Measurements from ENCODE around the gene GALT. TPM values are rescaled to one million over a fixed set of nuclear protein-coding genes. Genes with fewer than 3 reads are reported as not detected.

Gene GALT
- total and polyA plus RNA-seq, 5 experiments from 2014 or later: 38.2 to 181 (median 46.7) TPM

DNA sequence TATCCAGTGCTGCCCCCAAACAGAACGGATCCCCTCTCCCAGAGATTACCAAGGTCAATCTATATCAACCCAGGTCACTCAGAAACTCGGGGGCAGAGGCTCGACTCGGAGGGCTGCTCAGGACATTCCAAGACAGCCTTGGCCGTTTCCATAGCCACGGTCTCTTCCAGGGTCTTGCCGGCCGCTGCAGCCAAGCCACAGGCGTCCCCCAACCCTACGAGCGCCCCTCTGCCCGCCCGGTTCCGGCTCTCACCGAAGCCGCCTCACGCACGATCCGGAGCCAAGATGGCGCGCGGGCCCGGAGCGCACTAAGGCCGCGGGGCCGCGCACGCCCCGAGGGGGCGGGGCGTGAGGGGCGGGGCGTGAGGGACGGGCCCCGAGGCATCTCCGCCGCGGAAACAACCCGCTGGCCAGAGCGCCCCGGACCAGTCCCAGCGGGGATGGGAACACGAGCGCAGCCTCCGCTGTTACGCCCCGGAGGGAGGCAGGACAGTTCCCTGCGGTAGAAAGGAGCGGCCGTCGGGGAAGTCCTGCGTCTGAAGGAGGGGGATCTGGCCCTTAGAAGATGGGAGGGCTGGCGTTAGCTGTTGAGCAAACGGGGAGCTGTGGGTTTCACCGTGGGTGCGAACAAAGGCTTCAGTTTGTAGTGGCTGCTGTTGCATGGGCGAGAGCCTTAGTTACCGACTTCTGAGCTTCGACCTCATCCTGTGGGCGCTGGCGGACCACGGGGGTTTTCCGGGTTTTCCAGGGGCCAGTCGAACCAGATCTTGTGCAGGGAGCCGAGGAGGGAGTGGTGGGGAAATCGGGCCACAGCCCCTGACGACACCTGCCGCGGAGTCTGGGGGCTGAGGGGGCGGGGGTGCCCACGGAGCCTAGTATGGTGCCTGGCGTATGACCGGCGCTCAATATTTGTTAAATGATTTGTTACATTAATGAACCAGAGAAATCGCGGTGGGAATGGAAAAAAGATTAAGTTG, 34.4 kb upstream of the GALT start, which contains the start of gene RPP25L:
Gene RPP25L (minus strand): TSS at position 287 of the 977 bp plus-strand sequence. CDS start 801 bp downstream, outside the sequence.
- POLR2A ChIA-PET: interaction anchor here (0.6 to 3.1 kb wide), 10 partner anchors 8 to 53 kb away, joined by 3 to 30 read pairs (median 7); partner anchors contain the start of genes ARID3C, CCL27, DCTN3 and GALT
- ATAC-seq: peak; percentile 86 to 87
- H3K4me3 Mint-ChIP-seq: peak within 1 kb of the TSS; percentile 88 to 95 (median 92)

DNA sequence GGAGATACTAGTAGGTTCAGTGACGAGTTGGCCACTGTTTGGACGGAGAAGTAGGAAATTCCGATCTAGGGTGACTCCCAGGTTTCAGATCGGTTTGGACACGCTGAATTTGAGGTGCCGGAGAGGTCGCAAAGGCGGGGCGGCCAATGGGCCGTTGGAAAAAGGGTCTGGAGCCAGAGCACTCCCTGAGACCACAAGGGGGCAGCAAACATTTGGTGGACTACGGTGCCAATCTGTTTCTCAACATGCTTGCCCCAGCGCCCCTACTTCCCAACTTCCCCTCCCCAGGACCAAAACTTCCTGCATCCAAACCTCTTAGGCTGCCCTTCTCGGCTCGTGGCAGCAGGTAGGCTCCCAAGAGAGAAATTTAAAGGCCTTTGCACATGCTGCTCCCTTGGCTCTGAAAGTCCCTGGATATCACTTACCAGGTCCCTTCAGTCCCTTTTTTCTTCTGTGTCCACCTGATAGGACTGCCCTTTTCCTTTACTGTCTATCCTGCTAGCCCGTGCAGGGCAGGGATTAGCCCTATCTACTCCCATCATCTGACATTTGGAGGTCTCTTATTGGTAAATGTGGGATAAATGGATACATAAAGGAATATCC, 33.6 kb upstream of the GALT start:
- Mint-ChIP-seq H3K27ac (peak overlapping the region; percentile 77 to 99 (median 92)), H3K4me1 (peaks cover 11 to 31% (median 22%) of the 10 kb centered on the region in 4 donors)

More for the DNA sequence above, 34.4 kb upstream of the GALT start, which contains the start of gene RPP25L:
- H3K9me3 Mint-ChIP-seq: no peaks in the 10 kb centered on the region
- no peaks in the 10 kb centered on the region for H3K27me3 Mint-ChIP-seq
- peak within 1 kb of the TSS; percentile 77 to 99 (median 95) for H3K27ac Mint-ChIP-seq
- H3K4me1 Mint-ChIP-seq: peaks cover 11 to 31% (median 22%) of the 10 kb centered on the region in 4 donors
- peak; percentile 72 to 92 (median 84) for DNase-seq
- H3K36me3 Mint-ChIP-seq: peaks cover 6 to 21% (median 7%) of the 10 kb centered on the region in 3 donors

DNA sequence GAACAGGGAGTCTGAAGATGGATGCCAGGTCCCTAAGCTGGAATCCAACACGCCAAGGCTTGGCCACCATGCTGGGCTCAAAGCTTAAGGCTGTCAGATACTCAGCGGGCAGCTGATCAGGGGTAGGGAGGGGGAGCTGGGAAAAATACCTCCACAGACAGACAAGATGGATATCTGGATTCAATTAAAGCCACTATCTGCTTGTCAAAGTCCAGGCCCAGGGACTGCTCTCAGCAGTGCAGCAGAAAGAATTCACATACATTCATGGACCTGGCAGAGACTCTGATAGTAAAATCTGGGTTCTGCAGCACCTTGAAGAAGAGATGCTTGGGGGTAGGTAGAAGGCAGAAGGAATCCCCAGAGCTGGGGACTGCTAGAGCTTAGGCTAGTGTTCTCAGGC, 31.3 kb upstream of the GALT start:
- Mint-ChIP-seq H3K4me1 (peaks cover 22 to 43% (median 35%) of the 10 kb centered on the region in 4 donors), H3K27me3 (no peaks in the 10 kb centered on the region), H3K36me3 (peaks cover 6 to 32% (median 7%) of the 10 kb centered on the region in 3 donors), H3K9me3 (no peaks in the 10 kb centered on the region), H3K4me3 (no peak overlapping the region), H3K27ac (no peak overlapping the region)
- ATAC-seq (no peak), DNase-seq (no peak)
- POLR2A ChIA-PET: interaction anchor here (0.7 to 1.7 kb wide), 4 partner anchors 8 to 480 kb away, joined by 3 to 5 read pairs (median 4); partner anchors contain the start of genes GALT and SIGMAR1

More for the DNA sequence above, 33.6 kb upstream of the GALT start:
- Mint-ChIP-seq H3K4me3 (peak overlapping the region; percentile 88 to 95 (median 92)), H3K27me3 (no peaks in the 10 kb centered on the region), H3K36me3 (peaks cover 6 to 29% (median 7%) of the 10 kb centered on the region in 3 donors), H3K9me3 (no peaks in the 10 kb centered on the region)
- DNase-seq (peak; percentile 36 to 86 (median 67)), ATAC-seq (peak; percentile 43)
- POLR2A ChIA-PET: interaction anchor here (0.6 to 3.1 kb wide), 8 partner anchors 8 to 52 kb away, joined by 3 to 30 read pairs (median 8); partner anchors contain the start of genes ARID3C, DCTN3, GALT and SIGMAR1

DNA sequence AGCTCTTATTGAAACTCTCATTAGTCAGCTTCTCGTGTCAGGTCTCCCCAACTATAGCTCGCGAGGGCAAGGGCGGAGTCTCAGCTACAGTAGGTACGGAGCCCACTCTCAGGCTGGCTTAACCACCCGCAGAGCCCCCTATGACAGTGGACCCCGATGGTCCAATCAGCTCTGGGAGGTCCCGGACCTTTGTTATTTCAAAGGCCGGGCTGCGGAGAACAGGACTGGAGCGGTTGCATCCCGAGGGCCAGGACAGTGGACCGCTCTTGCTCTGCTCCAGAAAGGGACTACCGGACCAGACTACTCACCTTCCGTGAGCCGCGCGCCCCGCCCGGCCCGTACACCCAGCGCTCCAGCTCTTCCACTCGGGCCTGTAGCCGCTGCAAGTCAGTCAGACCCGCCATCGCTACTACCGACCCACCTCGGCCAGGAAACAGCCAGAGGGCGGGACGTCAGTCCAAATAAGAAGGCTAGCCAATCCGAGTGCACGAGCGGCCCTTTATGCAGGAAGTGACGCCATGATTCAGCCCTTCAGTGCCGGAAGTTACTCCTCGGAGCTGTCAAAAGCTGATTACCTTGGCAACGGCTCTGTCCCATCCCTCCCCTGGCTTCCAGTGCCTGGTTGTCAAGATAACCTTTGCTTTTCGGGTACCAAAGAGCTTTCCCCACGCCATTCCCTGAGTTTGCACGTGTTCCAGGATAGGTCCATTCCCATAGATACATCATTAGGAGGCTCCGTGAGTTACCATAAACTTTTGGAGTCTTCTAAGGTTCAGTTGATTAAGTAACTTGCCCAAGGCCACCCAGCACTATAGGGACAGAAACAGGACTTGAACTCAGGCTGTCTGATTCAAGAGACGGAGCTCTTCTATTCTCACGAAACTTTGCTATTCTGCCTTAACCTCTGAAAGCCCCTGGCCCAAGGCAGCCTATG, 26.1 kb upstream of the GALT start, which contains the start of gene DCTN3:
Gene DCTN3 (minus strand): TSS at position 435 of the 934 bp plus-strand sequence. CDS start 31 bp downstream, at position 404.
- ATAC-seq (peak; percentile 97), DNase-seq (peak; percentile 78 to 97 (median 90))
- peaks cover 14 to 32% (median 29%) of the 10 kb centered on the region in 5 donors for H3K27me3 Mint-ChIP-seq
- H3K4me3 Mint-ChIP-seq: peak within 1 kb of the TSS; percentile 92 to 98 (median 95)
- peaks cover 7 to 27% (median 10%) of the 10 kb centered on the region in 3 donors for H3K36me3 Mint-ChIP-seq
- H3K9me3 Mint-ChIP-seq: peaks cover 0 to 2% (median 0%) of the 10 kb centered on the region in 9 donors
- POLR2A ChIA-PET: interaction anchor here (0.7 to 2.4 kb wide), 11 partner anchors 8 to 1868 kb away, joined by 3 to 51 read pairs (median 4); partner anchors contain the start of genes ARID3C, GALT, RPP25L and SIGMAR1
- peak within 1 kb of the TSS; percentile 79 to 97 (median 93) for H3K27ac Mint-ChIP-seq
- peaks cover 22 to 37% (median 35%) of the 10 kb centered on the region in 4 donors for H3K4me1 Mint-ChIP-seq

DNA sequence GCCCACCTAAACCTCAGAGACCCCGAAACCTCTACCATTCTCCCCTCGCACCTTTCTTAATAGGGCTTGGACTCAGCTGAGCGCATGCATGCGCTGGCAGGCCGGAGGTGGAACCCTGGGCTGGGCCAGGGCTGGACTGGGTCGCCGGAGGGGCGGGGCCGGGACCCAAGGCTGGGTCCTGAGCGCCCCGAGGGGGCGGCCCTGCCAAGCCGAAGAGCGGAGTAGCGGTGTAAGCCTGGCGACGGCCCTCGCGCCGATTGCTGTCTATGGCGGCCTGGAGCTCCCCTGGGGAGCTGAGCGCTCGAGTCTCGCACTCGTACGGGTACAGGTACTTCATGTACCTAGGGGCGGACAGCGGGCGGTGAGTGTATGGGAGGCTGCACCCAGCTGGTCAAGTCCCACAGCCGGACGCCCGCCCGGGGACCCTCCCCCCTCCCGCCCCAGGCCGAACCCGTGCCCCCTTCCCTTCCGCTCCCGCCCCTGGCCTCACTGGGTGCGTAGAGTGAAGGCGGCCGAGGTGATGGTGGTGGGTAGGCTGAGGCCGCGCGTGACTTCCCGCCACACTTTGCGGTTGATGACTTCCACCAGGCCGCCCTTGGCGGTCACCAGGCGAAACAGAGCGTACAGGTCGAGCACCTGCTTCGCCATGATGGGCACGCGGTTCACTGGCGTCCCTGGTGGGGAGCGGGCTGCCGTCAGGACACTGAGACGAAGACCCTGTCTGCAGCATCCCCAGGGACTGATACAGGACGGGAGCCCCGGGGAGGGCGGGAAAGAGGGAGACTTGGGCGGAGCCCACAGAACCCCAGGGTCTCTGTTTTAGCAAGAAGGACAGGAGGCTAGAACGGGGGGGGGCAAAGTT, 22.9 kb upstream of the GALT start:
- Mint-ChIP-seq H3K36me3 (peaks cover 0 to 5% (median 3%) of the 10 kb centered on the region in 3 donors), H3K27ac (peak overlapping the region in 1 of 10 donors; percentile 57)

DNA sequence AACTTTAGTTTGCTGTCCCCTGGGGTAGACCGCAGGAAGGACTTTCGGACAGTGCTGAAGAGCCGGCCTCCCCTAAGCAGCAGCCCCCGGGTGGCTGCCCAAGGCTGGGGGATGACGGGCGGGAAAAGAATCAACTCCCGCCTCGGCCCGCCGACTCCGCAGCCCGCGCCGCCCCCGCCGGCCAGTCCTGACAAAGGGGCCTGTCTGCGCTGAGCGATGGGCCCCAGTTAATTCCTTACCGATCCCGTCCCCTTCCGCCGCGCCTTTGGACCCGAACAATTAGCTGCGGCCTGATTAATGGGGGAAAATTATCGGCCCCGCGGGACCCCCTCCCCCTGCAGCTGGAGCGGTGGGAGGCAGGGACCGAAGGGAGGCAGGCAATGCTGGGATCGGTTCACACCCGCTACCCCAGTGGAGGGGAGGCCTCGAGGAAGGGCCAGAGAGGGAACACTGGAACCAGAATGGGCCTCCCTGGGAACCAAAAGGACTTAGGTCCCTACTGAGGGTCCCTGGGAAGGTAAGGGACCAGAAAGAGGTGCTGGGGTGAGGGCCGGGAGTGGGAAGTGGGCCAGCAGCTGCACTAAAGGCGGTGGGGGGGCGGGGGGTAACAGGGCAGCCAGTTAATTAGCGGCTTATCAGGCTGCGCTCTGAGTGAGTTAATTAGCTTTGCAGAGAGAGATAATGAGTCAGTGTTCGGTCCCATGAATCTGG, 21.8 kb upstream of the GALT start:
- Mint-ChIP-seq H3K27me3 (peaks cover 30 to 75% (median 61%) of the 10 kb centered on the region in 5 donors), H3K4me1 (peaks cover 20 to 47% (median 38%) of the 10 kb centered on the region in 4 donors), H3K4me3 (no peak overlapping the region), H3K36me3 (peaks cover 0 to 5% (median 3%) of the 10 kb centered on the region in 3 donors), H3K9me3 (peaks cover 0 to 2% (median 0%) of the 10 kb centered on the region in 9 donors), H3K27ac (no peak overlapping the region)
- POLR2A ChIA-PET: interaction anchor here (1.9 to 4.7 kb wide), 2 partner anchors 12 to 13 kb away, joined by 9 to 32 read pairs; partner anchors contain the start of genes RPP25L and SIGMAR1
- no peak for ATAC-seq
- no peak for DNase-seq

More for the DNA sequence above, 22.9 kb upstream of the GALT start:
- DNase-seq (no peak), ATAC-seq (peak in 1 of 2 donors; percentile 15)
- Mint-ChIP-seq H3K4me1 (peaks cover 24 to 48% (median 44%) of the 10 kb centered on the region in 4 donors), H3K27me3 (peaks cover 30 to 65% (median 55%) of the 10 kb centered on the region in 5 donors), H3K4me3 (peak overlapping the region; percentile 40 to 81 (median 62)), H3K9me3 (peaks cover 0 to 2% (median 0%) of the 10 kb centered on the region in 9 donors)
- POLR2A ChIA-PET: interaction anchor here (0.6 to 4.7 kb wide), 5 partner anchors 9 to 110 kb away, joined by 3 to 32 read pairs (median 4); partner anchors contain the start of genes GALT and SIGMAR1

DNA sequence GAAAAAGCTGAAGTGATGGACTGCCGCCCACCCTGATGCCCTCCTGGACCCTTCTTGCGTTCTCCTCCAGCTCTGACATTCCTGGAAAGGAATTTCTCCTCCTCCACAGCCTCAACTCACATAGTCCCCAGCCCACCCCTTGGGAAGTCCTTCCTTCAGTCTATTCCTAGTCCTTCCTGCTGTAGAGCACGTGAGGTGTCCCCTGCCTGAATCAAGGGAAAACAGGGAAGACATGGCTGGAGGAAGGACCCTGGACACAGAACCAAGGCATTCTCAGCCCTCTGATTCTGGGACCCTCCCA, 21.3 kb upstream of the GALT start:
- Mint-ChIP-seq H3K9me3 (peaks cover 0 to 2% (median 0%) of the 10 kb centered on the region in 9 donors), H3K4me1 (peaks cover 17 to 43% (median 35%) of the 10 kb centered on the region in 4 donors), H3K27ac (no peak overlapping the region), H3K36me3 (peaks cover 0 to 5% (median 3%) of the 10 kb centered on the region in 3 donors), H3K4me3 (peak overlapping the region in 1 of 10 donors; percentile 26), H3K27me3 (peaks cover 30 to 81% (median 64%) of the 10 kb centered on the region in 5 donors)
- POLR2A ChIA-PET: interaction anchor here (1.9 to 4.7 kb wide), 2 partner anchors 13 kb away, joined by 9 to 32 read pairs; partner anchors contain the start of genes RPP25L and SIGMAR1
- DNase-seq: no peak
- ATAC-seq: no peak

DNA sequence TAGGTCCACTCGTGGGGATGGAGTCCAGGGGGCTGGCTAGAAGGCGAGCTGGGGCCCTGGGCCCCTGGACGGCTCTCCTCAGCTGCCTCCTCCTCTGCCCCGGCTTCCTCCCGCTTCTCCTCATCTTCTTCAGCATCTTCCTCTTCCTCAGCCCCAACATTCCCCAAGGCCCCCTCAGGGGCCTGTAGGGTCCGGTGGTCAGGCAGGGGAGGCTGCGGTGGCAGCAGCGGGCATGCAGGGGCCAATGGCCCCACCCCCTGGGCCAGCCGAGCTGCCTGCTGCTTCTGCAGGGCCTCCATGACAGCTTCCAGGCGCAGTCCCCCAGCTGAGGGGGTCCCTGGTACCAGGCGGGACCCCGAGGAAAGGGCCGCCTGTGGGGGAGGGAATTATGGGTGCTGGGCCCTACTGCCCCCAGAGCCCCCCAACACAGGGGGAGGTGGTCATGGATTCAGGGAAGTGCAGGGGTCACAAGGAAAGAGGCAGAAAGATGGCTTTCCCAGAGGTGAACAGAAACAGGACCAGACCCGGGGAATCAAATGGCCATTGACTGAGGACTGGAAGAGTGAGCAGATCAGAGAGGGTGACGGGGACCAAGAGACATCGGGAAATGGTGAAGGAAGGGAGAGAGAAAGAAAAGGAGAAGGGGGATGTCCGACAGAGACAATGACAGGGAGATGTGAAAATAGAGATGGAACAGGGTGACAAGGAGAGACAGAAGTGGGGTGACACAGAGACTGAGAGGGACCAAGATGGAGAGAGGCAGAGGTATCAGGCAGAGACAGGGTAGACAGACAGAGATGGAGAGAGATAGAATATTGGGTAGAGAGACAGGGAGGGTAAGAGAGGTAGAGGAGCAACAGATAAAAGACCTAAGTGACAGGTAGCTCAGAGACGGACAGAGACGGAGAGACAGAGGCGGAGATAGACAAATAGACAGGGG, 18.5 kb upstream of the GALT start:
- Mint-ChIP-seq H3K9me3 (peaks cover 0 to 2% (median 0%) of the 10 kb centered on the region in 9 donors), H3K4me3 (peak overlapping the region; percentile 70 to 95 (median 85)), H3K36me3 (peaks cover 0 to 3% (median 0%) of the 10 kb centered on the region in 3 donors), H3K27ac (peak overlapping the region in 6 of 10 donors; percentile 3 to 75 (median 34)), H3K27me3 (peaks cover 26 to 75% (median 53%) of the 10 kb centered on the region in 5 donors), H3K4me1 (peaks cover 21 to 32% (median 25%) of the 10 kb centered on the region in 4 donors)
- DNase-seq (no peak), ATAC-seq (peak in 1 of 2 donors; percentile 5)
- POLR2A ChIA-PET: interaction anchor here (0.6 to 1.3 kb wide), 3 partner anchors 9 to 1137 kb away, joined by 3 to 4 read pairs (median 3); partner anchors contain the start of gene SIGMAR1

All from naive thymus-derived CD8-positive, alpha-beta T cell (primary cell).